ENCODE measurements around the gene CACNA1F.

The CACNA1F gene

DNA sequence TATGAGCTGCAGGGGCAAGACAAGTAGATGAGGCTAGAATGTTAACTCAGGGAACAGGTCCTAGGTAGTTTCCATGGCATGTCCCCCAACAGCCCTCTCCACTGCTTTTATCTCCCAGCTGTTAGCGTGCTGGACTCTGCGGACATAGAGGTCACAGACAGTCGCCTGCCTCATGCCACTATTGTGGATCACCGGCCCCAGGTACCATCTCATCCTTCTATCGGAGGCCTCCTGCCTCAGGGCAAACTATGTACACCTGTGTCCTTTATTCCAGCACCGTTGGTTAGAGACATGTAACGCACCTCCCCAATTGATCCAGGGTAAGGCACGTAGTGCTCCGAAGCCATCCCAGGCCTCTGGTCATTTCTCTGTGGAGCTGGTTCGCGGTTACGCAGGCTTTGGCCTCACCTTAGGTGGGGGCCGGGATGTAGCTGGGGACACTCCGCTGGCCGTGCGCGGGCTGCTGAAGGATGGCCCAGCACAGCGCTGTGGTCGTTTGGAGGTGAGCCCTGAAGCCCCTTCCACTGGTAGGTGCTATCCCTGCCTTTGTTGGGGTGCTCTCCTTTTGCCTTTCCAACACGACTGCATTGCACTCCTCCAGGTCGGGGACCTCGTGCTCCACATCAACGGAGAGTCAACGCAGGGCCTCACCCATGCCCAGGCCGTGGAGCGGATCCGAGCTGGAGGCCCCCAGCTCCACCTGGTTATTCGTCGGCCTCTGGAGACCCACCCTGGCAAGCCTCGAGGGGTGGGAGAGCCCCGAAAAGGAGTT is 68.4 kb downstream of the CACNA1F start:
- Histone ChIP-seq H3K4me3 (ENCODE audit: insufficient read depth, low read length, poor library complexity, severe bottlenecking) (no peak overlapping the region), H3K9me3 (ENCODE audit: insufficient read depth, low read length) (no peaks in the 10 kb centered on the region), H3K27ac (ENCODE audit: low read depth, low read length) (peak overlapping the region; percentile 69; the same call in 1 of the 2 replicates), H3F3A (ENCODE audit: insufficient read depth) (peaks cover 25% of the 10 kb centered on the region), H3K4me2 (ENCODE audit: low read depth, low read length, poor library complexity, severe bottlenecking) (peak overlapping the region; percentile 73), H3K79me2 (ENCODE audit: insufficient read depth, low read length) (no peaks in the 10 kb centered on the region), H3K9me2 (replicated peaks; ENCODE audit: insufficient read depth, low read length) (no peaks in the 10 kb centered on the region), H3K9ac (ENCODE audit: low read length) (no peak overlapping the region), H2AFZ (ENCODE audit: low read depth, low read length, severe bottlenecking) (no peak overlapping the region), H3K27me3 (ENCODE audit: low read length) (no peaks in the 10 kb centered on the region), H3K36me3 (ENCODE audit: low read length) (no peaks in the 10 kb centered on the region), H4K20me1 (ENCODE audit: low read depth, low read length) (no peaks in the 10 kb centered on the region)
- no peak for TF ChIP-seq EZH2phosphoT487 (conservative IDR thresholded peaks at IDR 0.05; ENCODE audit: low read length)
- TF ChIP-seq, protein P1, sequence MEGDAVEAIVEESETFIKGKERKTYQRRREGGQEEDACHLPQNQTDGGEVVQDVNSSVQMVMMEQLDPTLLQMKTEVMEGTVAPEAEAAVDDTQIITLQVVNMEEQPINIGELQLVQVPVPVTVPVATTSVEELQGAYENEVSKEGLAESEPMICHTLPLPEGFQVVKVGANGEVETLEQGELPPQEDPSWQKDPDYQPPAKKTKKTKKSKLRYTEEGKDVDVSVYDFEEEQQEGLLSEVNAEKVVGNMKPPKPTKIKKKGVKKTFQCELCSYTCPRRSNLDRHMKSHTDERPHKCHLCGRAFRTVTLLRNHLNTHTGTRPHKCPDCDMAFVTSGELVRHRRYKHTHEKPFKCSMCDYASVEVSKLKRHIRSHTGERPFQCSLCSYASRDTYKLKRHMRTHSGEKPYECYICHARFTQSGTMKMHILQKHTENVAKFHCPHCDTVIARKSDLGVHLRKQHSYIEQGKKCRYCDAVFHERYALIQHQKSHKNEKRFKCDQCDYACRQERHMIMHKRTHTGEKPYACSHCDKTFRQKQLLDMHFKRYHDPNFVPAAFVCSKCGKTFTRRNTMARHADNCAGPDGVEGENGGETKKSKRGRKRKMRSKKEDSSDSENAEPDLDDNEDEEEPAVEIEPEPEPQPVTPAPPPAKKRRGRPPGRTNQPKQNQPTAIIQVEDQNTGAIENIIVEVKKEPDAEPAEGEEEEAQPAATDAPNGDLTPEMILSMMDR (IDR thresholded peaks at IDR 0.05; ENCODE audit: insufficient read depth, low read length, poor library complexity, severe bottlenecking), result no peak

DNA sequence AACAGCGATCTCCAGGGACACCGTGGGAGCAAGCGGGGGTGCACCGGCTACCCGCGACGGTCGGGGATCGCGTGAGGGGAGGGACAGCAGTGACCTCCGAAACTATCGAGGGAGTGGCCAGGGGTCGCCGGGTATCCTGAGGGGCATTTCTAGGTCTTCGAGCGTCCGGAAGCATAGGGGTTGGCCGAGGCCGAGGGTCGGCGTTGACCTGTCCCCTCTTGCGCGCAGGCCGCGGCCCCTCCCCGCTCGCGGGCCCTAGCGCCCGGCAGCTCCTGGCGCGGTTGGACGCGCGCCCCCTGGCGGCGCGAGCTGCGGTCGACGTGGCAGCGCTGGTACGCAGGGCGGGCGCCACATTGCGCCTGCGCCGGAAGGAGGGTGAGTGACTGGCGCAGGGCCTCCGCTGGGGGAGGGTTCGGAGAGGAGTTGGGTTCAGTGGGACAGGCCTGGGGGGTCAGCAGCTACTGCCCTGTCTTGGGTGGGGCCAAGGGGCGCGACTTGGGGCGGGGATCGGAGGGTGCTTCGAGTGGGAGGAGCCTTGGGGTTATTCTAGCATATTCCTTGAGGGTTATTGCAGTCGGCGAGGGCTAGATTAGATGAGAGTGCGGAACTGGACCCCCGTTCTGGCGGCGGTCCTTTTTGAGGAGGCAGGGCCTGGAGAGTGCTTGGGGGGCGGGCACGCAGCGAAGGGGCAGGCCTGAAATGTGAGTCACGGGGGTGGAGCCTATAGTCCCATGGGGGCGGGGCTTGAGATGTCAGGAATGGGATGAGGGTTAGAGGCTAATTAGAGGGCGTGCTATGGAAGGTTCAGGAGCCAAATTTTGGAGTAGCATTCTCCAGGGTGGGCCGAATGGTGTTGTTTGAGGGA is 69.4 kb downstream of the CACNA1F start:
- H3K27me3 ChIP-seq (ENCODE audit: low read length), result no peaks in the 10 kb centered on the region
- H3K4me3 ChIP-seq (ENCODE audit: insufficient read depth, low read length, poor library complexity, severe bottlenecking), result peak overlapping the region; percentile 44
- H3K9me2 ChIP-seq (replicated peaks; ENCODE audit: insufficient read depth, low read length), result no peaks in the 10 kb centered on the region
- H3F3A ChIP-seq (ENCODE audit: insufficient read depth), result peaks cover 22% of the 10 kb centered on the region
- H3K4me2 ChIP-seq (ENCODE audit: low read depth, low read length, poor library complexity, severe bottlenecking), result peak overlapping the region; percentile 73
- H3K27ac ChIP-seq (ENCODE audit: low read depth, low read length), result peak overlapping the region; percentile 69
- TF ChIP-seq, protein P1 (IDR thresholded peaks at IDR 0.05; ENCODE audit: insufficient read depth, low read length, poor library complexity, severe bottlenecking), result peak; percentile 53
- TF ChIP-seq EZH2phosphoT487 (conservative IDR thresholded peaks at IDR 0.05; ENCODE audit: low read length), result no peak
- no peaks in the 10 kb centered on the region for H4K20me1 ChIP-seq (ENCODE audit: low read depth, low read length)
- peak overlapping the region; percentile 46; the same call in 1 of the 2 replicates for H3K9ac ChIP-seq (ENCODE audit: low read length)
- H3K9me3 ChIP-seq (ENCODE audit: insufficient read depth, low read length), result no peaks in the 10 kb centered on the region
- H2AFZ ChIP-seq (ENCODE audit: low read depth, low read length, severe bottlenecking), result peak overlapping the region; percentile 77
- H3K79me2 ChIP-seq (ENCODE audit: insufficient read depth, low read length), result no peaks in the 10 kb centered on the region
- no peaks in the 10 kb centered on the region for H3K36me3 ChIP-seq (ENCODE audit: low read length)

DNA sequence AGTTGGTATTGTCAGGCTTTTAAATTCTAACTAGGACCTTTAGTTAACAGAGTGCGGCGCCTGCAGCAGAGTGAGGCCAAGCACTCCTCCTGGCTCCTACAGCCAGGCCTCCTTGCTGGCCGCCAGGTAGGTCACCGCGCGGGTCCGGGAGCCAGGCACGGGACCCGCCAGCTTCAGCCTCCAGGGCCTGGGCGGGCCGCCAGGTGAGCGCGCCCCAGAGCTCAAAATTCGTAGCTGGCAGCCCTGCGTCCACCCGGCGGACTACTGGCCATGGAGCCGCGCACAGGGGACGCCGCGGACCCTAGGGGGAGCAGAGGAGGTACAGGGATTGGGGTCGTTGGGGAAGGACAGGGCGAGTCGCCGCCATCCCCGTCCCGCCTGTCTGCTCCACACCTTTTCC is 70.5 kb downstream of the CACNA1F start, which contains the start of gene MAGIX:
Gene MAGIX (plus strand): TSS at position 139 of the 400 bp plus-strand sequence. CDS start 132 bp downstream, at position 271.
- H3K9ac ChIP-seq (ENCODE audit: low read length), result peak within 1 kb of the TSS; percentile 46; the same call in 1 of the 2 replicates
- no peaks in the 10 kb centered on the region for H3K36me3 ChIP-seq (ENCODE audit: low read length)
- H4K20me1 ChIP-seq (ENCODE audit: low read depth, low read length), result no peaks in the 10 kb centered on the region
- H3K9me2 ChIP-seq (replicated peaks; ENCODE audit: insufficient read depth, low read length), result no peaks in the 10 kb centered on the region
- H3K27me3 ChIP-seq (ENCODE audit: low read length), result no peaks in the 10 kb centered on the region
- H3K4me2 ChIP-seq (ENCODE audit: low read depth, low read length, poor library complexity, severe bottlenecking), result peak within 1 kb of the TSS; percentile 73
- no peak for TF ChIP-seq EZH2phosphoT487 (conservative IDR thresholded peaks at IDR 0.05; ENCODE audit: low read length)
- TF ChIP-seq, protein P1 (IDR thresholded peaks at IDR 0.05; ENCODE audit: insufficient read depth, low read length, poor library complexity, severe bottlenecking), result no peak
- peak within 1 kb of the TSS; percentile 77 for H2AFZ ChIP-seq (ENCODE audit: low read depth, low read length, severe bottlenecking)
- no peak within 1 kb of the TSS for H3K27ac ChIP-seq (ENCODE audit: low read depth, low read length)
- H3K9me3 ChIP-seq (ENCODE audit: insufficient read depth, low read length), result no peaks in the 10 kb centered on the region
- H3K4me3 ChIP-seq (ENCODE audit: insufficient read depth, low read length, poor library complexity, severe bottlenecking), result peak within 1 kb of the TSS; percentile 38
- peaks cover 18% of the 10 kb centered on the region for H3F3A ChIP-seq (ENCODE audit: insufficient read depth)
- no peaks in the 10 kb centered on the region for H3K79me2 ChIP-seq (ENCODE audit: insufficient read depth, low read length)

All from SU-DHL-6 (cell line).